Measurements from ENCODE around the gene HEPN1.

The HEPN1 gene

DNA sequence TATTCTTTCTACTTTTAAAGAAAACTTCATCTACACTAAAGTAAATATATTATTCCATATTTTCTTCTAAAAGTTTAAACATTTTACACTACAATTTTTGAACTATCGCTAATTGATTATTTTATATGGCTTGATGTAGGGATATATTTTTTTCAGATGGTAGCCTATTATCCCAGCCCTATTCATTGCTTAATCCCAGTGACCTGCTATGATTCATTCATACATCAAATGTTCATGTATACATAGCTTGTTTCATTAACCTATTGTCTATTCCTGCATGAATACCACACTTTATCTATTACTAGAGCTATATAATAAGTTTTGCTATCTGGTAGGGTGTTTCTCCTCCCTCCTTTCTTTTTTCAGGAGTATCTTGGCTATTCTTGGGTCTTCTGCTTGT lies 16.4 kb upstream of the HEPN1 start:
- DNase-seq, result no peak

- no peak for DNase-seq
These were observed 3.3 kb upstream of the HEPN1 start for GRCh38 chr11:124915541-124916369.

- DNase-seq, result no peak
These were observed 2.7 kb upstream of the HEPN1 start for GRCh38 chr11:124916370-124916710.

DNA sequence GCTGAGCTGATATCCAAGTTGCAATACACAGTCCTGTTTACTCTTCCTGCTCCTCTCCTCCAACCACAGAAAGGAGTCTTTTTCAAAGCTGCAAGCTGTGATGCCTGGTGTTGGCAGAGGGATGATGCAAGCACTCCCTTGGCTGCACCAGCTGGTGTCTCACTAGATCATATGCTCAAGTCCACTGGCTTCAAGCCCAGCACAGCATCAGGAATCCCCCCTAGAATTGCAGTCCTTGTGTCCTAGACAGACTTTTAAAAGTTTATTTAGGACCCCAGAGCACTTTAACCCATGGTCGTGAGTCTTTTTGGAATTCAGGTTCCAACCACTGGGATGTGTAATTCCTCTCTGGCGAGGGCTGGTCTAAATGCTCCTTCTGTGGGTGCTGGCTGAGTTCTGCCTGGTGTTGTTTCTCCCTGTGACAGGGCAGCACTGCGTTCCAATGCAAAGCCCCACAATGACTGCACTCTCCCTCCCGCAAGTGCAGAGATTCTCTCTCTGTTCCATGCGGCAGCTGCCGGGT lies 1.9 kb upstream of the HEPN1 start:
- no peak for DNase-seq

- DNase-seq, result no peak
These were observed 848 bp downstream of the HEPN1 start for GRCh38 chr11:124919898-124920297.

DNA sequence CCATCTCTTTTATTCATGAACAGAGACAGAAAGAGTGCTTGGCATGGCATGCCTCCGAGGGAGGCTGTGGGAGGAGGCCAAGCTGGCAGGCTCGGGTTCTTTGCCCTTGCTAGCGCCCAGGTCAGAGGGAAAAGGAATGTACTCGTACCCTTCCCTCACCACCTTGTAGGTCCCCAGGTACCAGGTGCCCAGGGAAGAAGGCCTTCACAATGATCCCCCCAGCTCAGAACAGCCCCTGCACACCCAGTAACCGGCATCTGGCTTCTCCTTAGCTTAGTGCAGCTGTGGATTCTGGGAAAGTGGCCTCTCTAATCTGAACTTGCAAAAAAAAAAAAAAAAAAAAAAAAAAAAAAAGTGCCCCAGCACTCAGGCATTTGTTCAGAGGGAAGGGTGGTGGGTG lies 1.3 kb downstream of the HEPN1 start:
- no peak for DNase-seq

DNA sequence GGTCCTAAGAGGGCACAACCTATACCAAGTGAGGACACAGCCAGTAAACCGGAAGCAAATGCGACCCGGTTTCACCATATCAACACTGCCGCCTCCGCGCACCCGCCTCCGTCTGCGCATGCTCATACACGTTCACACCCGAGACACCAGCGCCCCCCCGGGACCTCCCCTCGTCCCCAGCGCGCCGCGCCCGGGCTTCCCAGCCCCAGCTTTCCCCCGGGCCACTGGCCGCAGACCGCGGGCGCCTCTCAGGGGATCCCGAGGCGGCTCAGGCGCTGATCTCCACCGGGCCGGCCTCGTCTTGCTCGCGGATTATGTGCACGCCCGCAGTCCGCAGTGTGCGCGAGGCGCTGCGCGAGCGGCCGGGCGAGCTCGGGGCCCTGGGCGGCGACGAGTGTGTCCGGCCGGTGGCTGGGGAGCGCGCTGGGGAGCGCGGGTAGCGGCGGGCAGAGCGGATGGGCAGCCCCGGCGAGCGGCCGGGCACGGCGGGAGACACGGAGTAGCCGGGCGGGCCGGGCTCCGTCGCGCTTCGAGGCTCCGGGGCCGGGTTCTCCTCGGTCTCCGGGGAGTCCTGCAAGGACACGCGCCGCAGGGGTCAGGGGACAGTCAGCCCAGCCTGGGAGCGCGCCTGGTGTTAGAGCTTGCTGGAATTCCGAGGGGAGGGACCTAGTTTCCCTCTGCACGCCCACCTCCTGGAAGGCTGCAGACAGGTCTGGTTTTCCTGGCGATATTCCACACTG lies 2.0 kb downstream of the HEPN1 start:
- no peak for DNase-seq

- DNase-seq, result no peak
These were observed 3.8 kb downstream of the HEPN1 start for GRCh38 chr11:124922831-124923230.

DNA sequence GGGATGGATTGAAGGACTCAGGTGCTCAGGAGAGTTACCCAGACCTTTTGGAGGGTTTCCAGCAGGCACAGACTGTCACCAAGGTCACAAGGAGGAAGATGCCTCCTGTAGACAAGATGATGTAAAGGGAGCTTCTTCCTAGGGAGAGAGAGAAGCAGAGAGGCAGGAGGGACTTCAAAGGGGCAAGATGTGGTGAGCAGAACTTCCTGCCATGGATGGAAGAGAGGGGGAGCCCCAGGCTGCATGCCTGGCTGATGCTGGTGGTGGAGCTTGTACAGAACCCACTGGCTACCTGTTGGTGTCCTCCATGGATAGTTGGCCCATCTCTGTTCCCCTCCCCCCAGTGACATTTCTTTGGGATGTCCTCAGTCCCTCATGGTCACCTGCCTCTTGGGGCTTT lies 4.2 kb downstream of the HEPN1 start:
- no peak for DNase-seq

- DNase-seq, result no peak
These were observed 10.1 kb downstream of the HEPN1 start for GRCh38 chr11:124928942-124929665.

GRCh38 chr11:124930799-124931198 lies 11.7 kb downstream of the HEPN1 start:
- DNase-seq, result no peak

- no peak for DNase-seq
These were observed 16.0 kb downstream of the HEPN1 start for GRCh38 chr11:124934862-124935547.

GRCh38 chr11:124935548-124936514 lies 16.8 kb downstream of the HEPN1 start, which contains the start of gene HEPACAM:
TSS of gene HEPACAM (minus strand) at chr11:124936047. CDS start at chr11:124936006, 41 bp downstream.
- no peak for DNase-seq

DNA sequence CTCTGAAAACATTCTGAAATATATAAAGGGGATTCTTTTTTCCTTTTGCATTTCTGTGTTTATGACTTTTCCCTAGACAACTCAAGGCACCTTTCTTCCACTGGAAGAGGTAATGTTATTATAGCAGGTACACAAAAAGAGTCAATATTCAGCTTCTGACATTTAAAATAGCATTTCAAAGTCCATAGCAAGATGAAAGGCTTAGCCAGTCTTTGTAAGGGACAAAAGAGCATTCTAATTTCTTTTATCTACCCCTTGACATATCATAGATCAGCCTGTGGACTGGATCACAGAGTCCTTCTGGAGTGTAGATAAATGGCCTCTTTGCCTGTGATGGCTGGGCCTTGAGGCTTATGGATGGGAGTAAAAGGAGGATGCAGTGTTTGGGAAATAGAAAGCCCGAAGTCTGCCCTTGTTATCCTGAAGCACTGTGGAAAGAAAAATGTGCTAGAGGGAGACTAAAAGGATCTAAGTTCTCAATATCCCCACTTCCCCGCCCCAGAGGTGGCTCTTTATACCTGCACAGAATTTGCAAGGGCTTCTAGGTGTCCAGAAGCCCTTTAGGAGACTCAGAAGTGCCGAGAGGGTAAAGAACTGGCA lies 18.4 kb downstream of the HEPN1 start:
- DNase-seq, result no peak

DNA sequence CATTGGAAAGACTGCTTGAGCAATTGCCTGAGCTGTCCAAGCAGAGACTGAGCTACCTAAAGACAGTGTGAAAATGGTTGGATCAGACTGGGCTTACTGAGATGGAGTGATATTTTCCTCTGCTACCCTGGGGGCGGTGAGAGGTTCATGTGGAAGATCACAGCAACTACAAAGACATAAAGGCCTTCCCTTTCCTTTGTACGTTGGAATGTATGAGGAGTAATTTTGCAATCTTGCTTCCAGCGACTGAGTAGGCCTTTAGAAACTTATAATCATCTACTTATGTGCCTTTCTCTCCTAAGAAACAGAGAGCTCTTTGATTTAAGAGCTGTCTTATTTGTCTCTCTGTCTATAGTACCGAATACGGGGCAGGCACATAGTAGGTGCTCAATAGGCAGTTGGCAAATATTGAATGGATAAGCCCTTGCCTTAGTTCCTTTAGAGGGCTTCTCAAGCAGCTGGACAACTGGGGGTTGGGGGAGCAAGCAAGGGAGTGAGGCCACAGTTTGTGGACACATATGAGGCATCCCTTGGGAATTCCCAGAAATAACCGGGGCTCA lies 19.2 kb downstream of the HEPN1 start:
- no peak for DNase-seq

- no peak for DNase-seq
These were observed 19.9 kb downstream of the HEPN1 start for GRCh38 chr11:124938970-124939369.

GRCh38 chr11:124941703-124942102 lies 22.7 kb downstream of the HEPN1 start:
- DNase-seq, result no peak

GRCh38 chr11:124942466-124943253 lies 23.6 kb downstream of the HEPN1 start:
- no peak for DNase-seq

GRCh38 chr11:124943254-124943616 lies 24.2 kb downstream of the HEPN1 start:
- DNase-seq, result no peak

DNA sequence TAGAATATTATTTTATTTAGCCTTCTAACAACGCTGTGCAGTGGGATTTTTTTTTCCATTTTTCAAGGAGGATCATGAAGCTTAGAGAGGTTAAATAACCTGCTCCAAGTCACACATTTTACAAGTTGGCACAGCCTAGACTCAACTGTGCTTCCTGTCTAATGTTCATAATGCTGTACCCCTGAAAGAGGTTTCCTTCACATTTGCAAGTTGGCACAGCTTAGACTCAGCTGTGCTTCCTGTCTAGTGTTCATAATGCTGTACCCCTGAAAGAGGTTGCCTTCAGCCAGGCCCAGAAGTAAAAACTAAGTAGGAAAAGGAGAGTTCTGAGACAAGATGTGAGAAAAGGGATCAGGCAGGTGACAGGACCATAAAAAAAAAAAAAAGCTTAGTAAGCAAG lies 24.7 kb downstream of the HEPN1 start:
- DNase-seq, result no peak

Measured in NCI-H1105 (cell line).